IMR-90 (cell line): Measurements from ENCODE around the gene DEFB131B. TPM values are rescaled to one million over a fixed set of nuclear protein-coding genes. Genes with fewer than 3 reads are reported as not detected.
"Not testable (repeated sequence)": the region's sequence is repeated elsewhere in the genome, so short reads cannot be mapped to it uniquely, and the experiment has no call there.

Experiments
- ATAC-seq: fragments of 200-7000 bp; cut with Tn5 transposase; 2 replicates; pipeline ENCODE4 v1.9.1; 2020; ENCODE audit warnings: low read depth, mild to moderate bottlenecking, moderate library complexity
- BruUV-seq: library from RNA; stranded (reverse); fragments of 400-500 nt; replicated peaks from 2 replicates; lab custom pipeline; 2021; lab: Mats Ljungman, UMichigan
- CTCF ChIA-PET: fragments of 300-600 bp; formaldehyde crosslinking; extraction: SDS; loops from one replicate; lab custom pipeline; 2021; ENCODE audit warnings: antibody characterized with exemption; lab: Yijun Ruan, JAX
- POLR2A ChIA-PET: fragments of 300-600 bp; sonication (Branson Sonifier 250); formaldehyde crosslinking; loops from one replicate; lab custom pipeline; 2022; ENCODE audit warnings: antibody characterized with exemption; ENCODE audit not compliant: unreplicated experiment; lab: Charles Lee
- DNase-seq: peaks from one replicate; pipeline ENCODE4 v3.0.0; 2013
- H2AFZ ChIP-seq: replicated peaks from 2 replicates; pipeline ENCODE3; 2013; ENCODE audit warnings: low read length, mild to moderate bottlenecking; ENCODE audit not compliant: poor library complexity
- H2AK5ac ChIP-seq: 2 replicates; pipeline ENCODE4 v1.6.1; 2013; ENCODE audit warnings: low read depth, low read length, inconsistent platforms
- H2AK9ac ChIP-seq: replicated peaks from 2 replicates; pipeline ENCODE3; 2013; ENCODE audit warnings: mild to moderate bottlenecking, low read depth, low read length, moderate library complexity; ENCODE audit not compliant: poor library complexity
- H2BK120ac ChIP-seq: 2 replicates; pipeline ENCODE4 v1.6.1; 2013; ENCODE audit warnings: low read depth, low read length, inconsistent platforms
- H2BK15ac ChIP-seq: 3 replicates; pipeline ENCODE4 v1.6.1; 2013; ENCODE audit warnings: low read depth, low read length, inconsistent platforms
- H2BK20ac ChIP-seq: 2 replicates; pipeline ENCODE4 v1.6.1; 2013; ENCODE audit warnings: low read depth, mild to moderate bottlenecking, inconsistent platforms, low read length, moderate library complexity
- H2BK5ac ChIP-seq: 2 replicates; pipeline ENCODE4 v1.6.1; 2013; ENCODE audit warnings: mild to moderate bottlenecking, low read depth, low read length, inconsistent platforms; ENCODE audit not compliant: poor library complexity, severe bottlenecking
- H3K14ac ChIP-seq: replicated peaks from 2 replicates; pipeline ENCODE4 v1.6.1; 2013; ENCODE audit warnings: low read depth, low read length, inconsistent platforms
- H3K18ac ChIP-seq: 2 replicates; pipeline ENCODE4 v1.6.1; 2013; ENCODE audit warnings: low read depth, low read length, control low read depth
- H3K23ac ChIP-seq: 2 replicates; pipeline ENCODE4 v1.6.1; 2013; ENCODE audit warnings: low read depth, low read length, inconsistent platforms
- H3K27ac ChIP-seq: 2 replicates; pipeline ENCODE4 v1.5.1; 2013; ENCODE audit warnings: mild to moderate bottlenecking, control low read depth, low read length; ENCODE audit not compliant: insufficient read depth
- H3K27me3 ChIP-seq: 2 replicates; pipeline ENCODE4 v1.6.1; 2013; ENCODE audit warnings: low read length; ENCODE audit not compliant: control insufficient read depth, insufficient read depth
- H3K36me3 ChIP-seq: 2 replicates; pipeline ENCODE4 v1.6.1; 2013; ENCODE audit warnings: low read length, mixed read lengths; ENCODE audit not compliant: control insufficient read depth, insufficient read depth
- H3K4ac ChIP-seq: 2 replicates; pipeline ENCODE4 v1.6.1; 2013; ENCODE audit warnings: low read depth, low read length, inconsistent platforms
- H3K4me1 ChIP-seq: 2 replicates; pipeline ENCODE4 v1.6.1; 2013; ENCODE audit warnings: low read length, mixed read lengths; ENCODE audit not compliant: control insufficient read depth, insufficient read depth
- H3K4me2 ChIP-seq: 2 replicates; pipeline ENCODE4 v1.6.1; 2013; ENCODE audit warnings: low read depth, mild to moderate bottlenecking, control low read depth, low read length, moderate library complexity
- H3K4me3 ChIP-seq: 2 replicates; pipeline ENCODE4 v1.5.1; 2013; ENCODE audit warnings: low read depth, mild to moderate bottlenecking, control low read depth, low read length, moderate library complexity; ENCODE audit not compliant: insufficient read depth
- H3K56ac ChIP-seq: 2 replicates; pipeline ENCODE4 v1.6.1; 2013; ENCODE audit warnings: low read length, inconsistent platforms; ENCODE audit not compliant: insufficient read depth; ENCODE audit errors: extremely low read depth
- H3K79me1 ChIP-seq, 2 experiments: 2 replicates each; pipeline ENCODE4 v1.6.1; 2013; ENCODE audit warnings: low read length in 2 of 2, inconsistent platforms in 1 of 2, low read depth in 1 of 2
- H3K9ac ChIP-seq: 2 replicates; pipeline ENCODE4 v1.6.1; 2013; ENCODE audit warnings: low read depth, low read length, control low read depth
- H3K9me1 ChIP-seq: 2 replicates; pipeline ENCODE4 v1.6.1; 2013; ENCODE audit warnings: low read length, inconsistent platforms; ENCODE audit not compliant: insufficient read depth
- H3K9me3 ChIP-seq: 2 replicates; pipeline ENCODE4 v1.6.1; 2013; ENCODE audit warnings: low read length; ENCODE audit not compliant: control insufficient read depth, insufficient read depth
- H4K20me1 ChIP-seq: 2 replicates; pipeline ENCODE4 v1.6.1; 2013; ENCODE audit warnings: low read length, inconsistent platforms; ENCODE audit not compliant: insufficient read depth
- H4K5ac ChIP-seq: 2 replicates; pipeline ENCODE4 v1.6.1; 2013; ENCODE audit warnings: mild to moderate bottlenecking, low read depth, low read length, control low read depth
- H4K8ac ChIP-seq, 2 experiments: 2 replicates each; pipeline ENCODE4 v1.6.1; 2013; ENCODE audit warnings: low read depth in 2 of 2, low read length in 2 of 2, control low read depth in 1 of 2, inconsistent platforms in 1 of 2
- H4K91ac ChIP-seq: 2 replicates; pipeline ENCODE4 v1.6.1; 2013; ENCODE audit warnings: low read depth, low read length, inconsistent platforms; ENCODE audit not compliant: insufficient read depth
- WGBS, 2 experiments: methylation state at CpG; one replicate each; pipeline versions ENCODE4 v1.1.5 to v1.1.7; 2013; ENCODE audit warnings: missing lambda C conversion rate in 2 of 2; ENCODE audit not compliant: insufficient read length in 1 of 2; ENCODE audit errors: extremely low coverage in 2 of 2; 5-methylcytosine and 5-hydroxymethylcytosine counted together
- dilution Hi-C: fragments of 300-500 bp; cut with HindIII; formaldehyde crosslinking; loops from one replicate; pipeline ENCODE4 v1.14.3; 2018; ENCODE audit warnings: low sequenced_read_pairs; ENCODE audit not compliant: unreplicated experiment
- in situ Hi-C: fragments of 300-500 bp; cut with MboI; formaldehyde crosslinking; loops from 3 replicates; pipeline ENCODE4 v1.14.3; 2019; ENCODE audit warnings: low sequenced_read_pairs, inconsistent platforms, mixed read lengths
- intact Hi-C: fragments of 100-400 bp; cut with micrococcal nuclease; formaldehyde crosslinking; loops from 2 replicates; pipeline ENCODE4 v1.10.0; 2022
- polyA plus RNA-seq, 3 experiments: library from polyadenylated mRNA; depleted of rRNA; stranded (reverse); fragments of >200 nt; gene quantifications; 2 replicates each; pipeline ENCODE4 v1.2.3, GENCODE V29; 2012; ENCODE audit warnings: low replicate concordance in 1 of 3
- total RNA-seq: library from RNA; depleted of rRNA; stranded (reverse); fragments of >200 nt; gene quantifications from 2 replicates; pipeline ENCODE4 v1.2.3, GENCODE V29; 2012

DEFB131B gene
- total and polyA plus RNA-seq, 2 of the 4 experiments (the other 2 are of a cell fraction) = not detected

GRCh38 chr11:71829686-71830085 lies 48.6 kb upstream of the DEFB131B start:
- H3K36me3 ChIP-seq, H3K27me3 ChIP-seq, H3K4me1 ChIP-seq, H3K9me3 ChIP-seq, H3K23ac ChIP-seq, H3K27ac ChIP-seq, dilution Hi-C loops, H2BK20ac ChIP-seq, DNase-seq, H2BK5ac ChIP-seq, H2BK15ac ChIP-seq, BruUV-seq, H4K8ac ChIP-seq, H3K79me1 ChIP-seq, H3K18ac ChIP-seq, CTCF ChIA-PET, H3K9ac ChIP-seq, H3K4me2 ChIP-seq, H4K20me1 ChIP-seq, H4K5ac ChIP-seq, H3K56ac ChIP-seq, H4K91ac ChIP-seq, H2BK120ac ChIP-seq, H2AFZ ChIP-seq, POLR2A ChIA-PET, in situ Hi-C loops, H2AK5ac ChIP-seq, H3K4me3 ChIP-seq, intact Hi-C loops, H3K14ac ChIP-seq, H3K4ac ChIP-seq, ATAC-seq, H3K9me1 ChIP-seq, H2AK9ac ChIP-seq: not testable (repeated sequence)
- WGBS, 2 experiments = no CpG with 5 or more reads among the region's 3 CpGs

- H3K56ac ChIP-seq, H4K20me1 ChIP-seq, H3K4me2 ChIP-seq, dilution Hi-C loops, H2AK9ac ChIP-seq, DNase-seq, POLR2A ChIA-PET, H2BK15ac ChIP-seq, H2BK5ac ChIP-seq, H3K27me3 ChIP-seq, BruUV-seq, H3K9me3 ChIP-seq, H2BK120ac ChIP-seq, H3K14ac ChIP-seq, H3K18ac ChIP-seq, H3K4me3 ChIP-seq, H2AFZ ChIP-seq, H4K8ac ChIP-seq, intact Hi-C loops, in situ Hi-C loops, H4K91ac ChIP-seq, CTCF ChIA-PET, ATAC-seq, H3K23ac ChIP-seq, H2BK20ac ChIP-seq, H3K4me1 ChIP-seq, H3K36me3 ChIP-seq, H3K27ac ChIP-seq, H2AK5ac ChIP-seq, H3K9me1 ChIP-seq, H4K5ac ChIP-seq, H3K79me1 ChIP-seq, H3K4ac ChIP-seq, H3K9ac ChIP-seq: not testable (repeated sequence)
- no CpG with 5 or more reads among the region's 1 CpG for WGBS, 2 experiments
These were observed 45.4 kb upstream of the DEFB131B start, which contains the start of gene DEFB108B for GRCh38 chr11:71832811-71833210. Gene DEFB108B, plus strand, starts transcription at chr11:71833200. Its CDS starts 0 bp downstream, at chr11:71833200.
